DOHH2 (cell line): Measurements from ENCODE around the gene IL34.

Experiments used
- EZH2phosphoT487 ChIP-seq: fragments of 200-600 bp; sonication (generic); IDR thresholded peaks from 2 replicates; pipeline ENCODE4 v1.6.1; 2017; ENCODE audit warnings: borderline replicate concordance, mild to moderate bottlenecking, antibody characterized with exemption, low read length, moderate library complexity, mixed read lengths
- TF ChIP-seq, protein P1 (sequence below): fragments of 200-600 bp; sonication (generic); IDR thresholded peaks from one replicate; pipeline ENCODE4 v1.5.1; 2014; ENCODE audit warnings: antibody characterized with exemption, mild to moderate bottlenecking, low read depth, low read length; ENCODE audit not compliant: poor library complexity, severe bottlenecking

- TF ChIP-seq, protein P1, sequence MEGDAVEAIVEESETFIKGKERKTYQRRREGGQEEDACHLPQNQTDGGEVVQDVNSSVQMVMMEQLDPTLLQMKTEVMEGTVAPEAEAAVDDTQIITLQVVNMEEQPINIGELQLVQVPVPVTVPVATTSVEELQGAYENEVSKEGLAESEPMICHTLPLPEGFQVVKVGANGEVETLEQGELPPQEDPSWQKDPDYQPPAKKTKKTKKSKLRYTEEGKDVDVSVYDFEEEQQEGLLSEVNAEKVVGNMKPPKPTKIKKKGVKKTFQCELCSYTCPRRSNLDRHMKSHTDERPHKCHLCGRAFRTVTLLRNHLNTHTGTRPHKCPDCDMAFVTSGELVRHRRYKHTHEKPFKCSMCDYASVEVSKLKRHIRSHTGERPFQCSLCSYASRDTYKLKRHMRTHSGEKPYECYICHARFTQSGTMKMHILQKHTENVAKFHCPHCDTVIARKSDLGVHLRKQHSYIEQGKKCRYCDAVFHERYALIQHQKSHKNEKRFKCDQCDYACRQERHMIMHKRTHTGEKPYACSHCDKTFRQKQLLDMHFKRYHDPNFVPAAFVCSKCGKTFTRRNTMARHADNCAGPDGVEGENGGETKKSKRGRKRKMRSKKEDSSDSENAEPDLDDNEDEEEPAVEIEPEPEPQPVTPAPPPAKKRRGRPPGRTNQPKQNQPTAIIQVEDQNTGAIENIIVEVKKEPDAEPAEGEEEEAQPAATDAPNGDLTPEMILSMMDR = no peak
- no peak for TF ChIP-seq EZH2phosphoT487
These were observed 42.9 kb downstream of the IL34 start for GRCh38 chr16:70689035-70689969.
